ENCODE measurements around the gene TNS3.

Gene TNS3

GRCh38 chr7:47258798-47259197 lies 323.1 kb downstream of the TNS3 start:
- no peak for DNase-seq (ENCODE audit: low read depth)

GRCh38 chr7:47256016-47256415 lies 325.9 kb downstream of the TNS3 start:
- no peak for DNase-seq (ENCODE audit: low read depth)

- DNase-seq (ENCODE audit: low read depth) = no peak
Observed at GRCh38 chr7:47255441-47255840, 326.5 kb downstream of the TNS3 start.

DNA sequence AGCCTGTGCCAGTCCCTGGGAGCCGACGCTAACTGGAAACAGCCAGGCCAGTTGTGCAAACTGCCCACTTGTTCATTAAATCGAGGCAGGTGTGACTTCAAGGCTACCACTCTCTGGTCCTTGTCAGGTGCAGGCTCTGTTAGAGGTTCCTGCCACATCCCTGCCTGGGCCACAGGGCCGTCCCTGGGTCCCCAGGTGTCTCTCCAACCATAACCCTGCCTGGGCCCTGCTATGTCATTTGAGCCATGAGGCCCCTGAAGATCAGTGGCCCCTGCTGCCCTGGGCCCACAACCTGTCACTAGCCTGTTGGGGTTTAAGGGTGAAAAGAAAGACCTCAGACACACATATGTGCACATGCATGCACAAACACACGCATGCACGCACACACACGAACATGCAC lies 326.9 kb downstream of the TNS3 start:
- no peak for DNase-seq (ENCODE audit: low read depth)

DNA sequence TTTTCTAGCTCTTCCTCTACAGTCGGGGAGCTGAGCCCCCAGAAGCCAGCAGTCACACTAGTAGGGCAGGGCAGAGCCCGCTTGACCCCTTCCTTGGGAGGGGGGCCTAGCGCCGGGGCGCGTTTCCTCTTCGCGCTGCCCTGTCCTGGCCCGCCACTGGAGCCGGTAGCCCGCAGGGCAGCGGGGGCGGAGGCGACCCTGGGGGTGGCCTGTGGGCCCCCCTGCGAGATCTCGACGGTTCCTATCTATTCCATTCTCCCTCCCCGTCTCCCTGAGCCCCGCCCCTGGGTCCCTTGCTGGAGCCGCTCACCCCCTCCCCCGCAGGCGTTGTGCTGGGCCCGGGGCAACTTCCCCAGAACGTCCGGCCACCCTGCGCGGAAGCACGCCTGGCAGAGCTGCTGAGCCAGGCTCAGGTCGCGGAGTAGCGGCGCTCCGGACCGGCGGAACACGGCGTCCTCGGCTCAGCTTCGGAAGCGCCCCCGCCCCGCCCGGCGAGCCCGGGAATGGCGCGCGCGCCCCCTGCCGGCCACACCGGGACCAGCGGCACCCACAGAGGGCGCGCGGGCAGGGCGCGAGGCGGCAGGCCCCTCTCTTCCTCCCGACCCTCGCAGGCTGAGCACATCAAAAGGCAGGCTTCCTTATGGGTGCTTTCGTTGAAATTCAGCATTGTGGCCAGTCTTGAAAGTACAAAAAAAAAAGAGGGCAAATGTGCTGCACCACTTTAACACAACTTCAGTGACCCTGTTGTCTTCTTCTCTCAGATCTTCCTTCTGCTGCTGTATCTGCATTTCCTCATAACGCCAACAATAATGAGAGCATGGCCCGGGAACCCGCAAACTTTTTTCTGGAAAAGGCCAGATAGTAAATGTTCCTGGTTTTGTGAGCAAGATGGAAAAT lies 327.6 kb downstream of the TNS3 start:
- peak; percentile 49 for DNase-seq (ENCODE audit: low read depth)

GRCh38 chr7:47253650-47254080 lies 328.2 kb downstream of the TNS3 start:
- no peak for DNase-seq (ENCODE audit: low read depth)

DNA sequence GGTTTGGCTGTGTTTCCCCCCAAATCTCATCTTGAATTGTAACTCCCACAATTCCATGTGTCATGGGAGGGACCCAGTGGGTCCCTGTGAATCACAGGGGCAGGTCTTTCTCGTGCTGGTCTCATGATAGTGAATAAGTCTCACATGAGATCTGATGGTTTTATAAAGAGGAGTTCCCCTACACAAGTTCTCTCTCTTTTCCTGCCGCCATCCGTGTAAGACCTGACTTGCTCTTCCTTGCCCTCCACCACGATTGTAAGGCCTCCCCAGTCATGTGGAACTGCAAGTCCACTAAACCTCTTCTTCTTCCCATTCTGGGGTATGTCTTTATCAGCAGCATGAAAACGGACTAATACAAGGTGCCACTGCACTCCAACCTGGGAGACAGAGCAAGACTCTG lies 329.2 kb downstream of the TNS3 start:
- no peak for DNase-seq (ENCODE audit: low read depth)

GRCh38 chr7:47249361-47249760 lies 332.6 kb downstream of the TNS3 start:
- DNase-seq (ENCODE audit: low read depth) = no peak

GRCh38 chr7:47248797-47249196 lies 333.1 kb downstream of the TNS3 start:
- DNase-seq (ENCODE audit: low read depth) = no peak

DNA sequence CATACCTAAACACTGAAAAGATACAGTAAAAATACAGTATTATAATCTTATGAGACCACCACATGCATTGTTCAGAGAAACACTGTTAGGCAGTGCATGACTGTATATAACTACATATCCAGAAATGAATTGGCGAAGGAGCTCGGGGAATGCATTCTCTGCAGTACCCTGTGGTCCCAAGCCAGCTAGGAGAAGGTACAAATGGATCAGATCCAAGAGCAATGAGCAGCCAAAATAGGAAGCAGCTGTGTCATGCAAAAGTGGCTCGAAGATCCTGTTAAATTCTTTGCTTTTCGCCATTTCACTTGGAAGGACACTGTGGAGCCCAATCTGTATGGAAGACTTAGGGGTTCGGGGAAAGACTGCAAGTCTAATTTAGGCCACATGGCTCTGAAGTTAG lies 334.8 kb downstream of the TNS3 start:
- no peak for DNase-seq (ENCODE audit: low read depth)

DNA sequence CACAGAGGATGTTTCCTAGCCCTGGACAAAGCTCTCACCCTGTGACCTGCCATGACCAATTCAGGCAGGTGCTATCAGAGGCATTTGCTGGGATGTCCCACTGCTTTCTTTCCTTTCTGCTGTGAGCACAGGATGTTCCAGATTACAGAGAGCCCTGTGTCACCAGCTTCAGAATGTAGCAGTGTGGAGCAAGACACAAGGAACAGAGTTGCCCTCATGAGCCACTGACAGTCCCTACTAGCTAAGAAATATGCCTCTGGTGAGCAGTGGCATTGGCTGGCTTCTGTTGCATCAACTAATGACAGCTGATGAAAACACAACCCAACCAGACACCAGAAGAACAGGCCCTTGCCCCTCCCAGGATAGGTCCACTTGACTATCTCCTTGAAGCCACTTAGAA lies 337.2 kb downstream of the TNS3 start:
- DNase-seq (ENCODE audit: low read depth) = no peak

DNA sequence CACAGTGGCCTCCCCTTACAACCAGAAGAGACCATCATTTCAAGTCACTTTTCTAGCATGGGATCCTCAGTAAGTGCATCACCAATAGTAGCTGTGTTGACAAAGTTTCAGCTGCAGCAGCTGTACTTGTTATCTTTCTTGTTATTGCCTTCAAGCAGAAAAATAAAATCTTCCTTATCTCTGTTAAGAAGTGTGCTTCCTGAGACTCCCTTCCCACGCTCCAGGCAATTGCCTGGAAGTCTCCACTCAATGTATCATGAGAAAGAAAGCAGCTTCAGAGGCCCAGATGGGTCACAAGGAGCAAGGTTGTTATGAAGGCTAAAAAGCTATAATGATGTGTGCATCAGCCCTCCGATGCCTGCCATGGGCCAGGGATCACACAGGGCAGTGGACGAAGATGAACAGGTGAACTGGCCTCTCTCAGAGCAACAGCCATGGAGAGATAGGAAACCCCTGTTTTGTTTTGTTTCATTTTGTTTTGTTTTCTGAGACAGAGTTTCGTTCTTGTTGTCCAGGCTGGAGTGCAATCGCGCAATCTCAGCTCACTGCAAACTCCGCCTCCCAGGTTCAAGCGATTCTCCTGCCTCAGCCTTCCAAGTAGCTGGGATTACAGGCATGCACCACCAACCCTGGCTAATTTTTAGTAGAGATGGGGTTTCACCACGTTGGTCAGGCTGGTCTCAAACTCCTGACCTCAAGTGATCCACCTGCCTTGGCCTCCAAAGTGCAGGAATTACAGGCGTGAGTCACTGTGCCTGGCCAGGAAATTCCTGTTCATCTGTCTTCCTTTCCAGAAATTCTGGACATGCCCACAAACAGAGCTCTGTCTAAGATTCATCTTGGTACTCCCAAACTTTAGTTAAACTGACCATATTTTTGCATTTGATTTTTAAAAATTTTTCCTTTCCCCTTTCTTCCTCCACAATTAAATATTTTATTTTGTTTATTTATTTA lies 340.5 kb downstream of the TNS3 start:
- DNase-seq (ENCODE audit: low read depth) = no peak

DNA sequence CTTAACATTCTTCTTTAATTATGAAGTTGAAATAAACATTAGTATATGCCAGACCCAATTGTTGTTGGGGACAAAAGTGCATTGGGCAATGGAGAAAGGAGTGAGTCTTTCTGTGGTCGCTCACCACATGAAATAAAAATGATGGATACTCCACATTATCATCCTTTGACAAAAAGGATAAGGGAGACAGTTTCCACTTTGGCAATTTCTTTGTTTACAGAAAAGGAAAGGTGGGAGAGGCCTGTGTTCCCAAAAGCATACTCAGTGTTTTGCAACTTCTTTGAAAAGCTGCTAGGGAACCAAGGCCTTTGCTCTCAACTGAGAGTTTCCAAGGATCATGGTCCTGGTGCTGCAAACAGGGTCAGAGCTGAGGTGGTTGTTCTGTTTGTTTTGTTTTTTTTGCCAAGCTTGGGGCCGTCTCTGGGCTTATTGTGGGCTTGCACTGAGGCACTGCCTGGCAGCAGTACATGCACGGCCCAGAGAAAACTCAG lies 341.9 kb downstream of the TNS3 start:
- no peak for DNase-seq (ENCODE audit: low read depth)

DNA sequence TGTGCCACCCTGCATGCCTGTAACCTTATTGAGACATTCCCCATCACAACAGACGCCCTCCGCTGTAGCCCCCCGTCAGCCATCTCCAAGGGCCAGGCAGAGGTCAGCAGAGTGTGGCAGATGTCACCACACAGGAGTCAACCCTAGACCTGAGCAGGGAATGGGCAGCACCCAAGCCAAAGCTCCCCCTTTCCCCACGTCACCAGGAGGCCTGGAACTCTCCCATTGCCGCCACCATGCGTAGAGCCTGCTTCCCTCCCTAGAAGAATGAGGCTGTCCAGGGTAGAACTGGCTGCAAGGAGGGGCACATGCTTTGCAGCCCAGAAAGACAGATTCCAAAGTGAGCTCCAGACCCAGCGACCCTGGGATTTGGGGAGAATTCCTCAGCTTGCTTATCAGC lies 342.9 kb downstream of the TNS3 start:
- DNase-seq (ENCODE audit: low read depth) = no peak

GRCh38 chr7:47236480-47237129 lies 345.3 kb downstream of the TNS3 start:
- no peak for DNase-seq (ENCODE audit: low read depth)

DNA sequence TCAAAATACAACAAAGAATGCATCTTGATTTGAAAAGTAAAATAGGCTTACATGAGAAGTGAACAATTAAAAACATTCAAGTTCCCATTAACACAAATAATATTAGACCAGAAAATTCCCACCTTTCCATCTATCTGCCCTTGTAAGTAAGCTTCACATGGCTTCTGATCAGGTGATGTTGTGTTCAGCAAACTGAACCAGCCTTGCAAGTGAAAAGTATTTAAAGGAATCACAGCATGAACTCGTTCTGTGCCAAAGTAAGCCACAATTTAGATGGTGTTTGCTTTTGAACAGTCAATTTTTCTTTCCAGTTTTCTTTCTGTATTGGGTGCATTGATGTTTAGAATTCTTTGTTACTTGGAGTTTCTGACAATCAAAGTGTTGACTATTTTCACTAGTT lies 347.9 kb downstream of the TNS3 start:
- DNase-seq (ENCODE audit: low read depth) = no peak

DNA sequence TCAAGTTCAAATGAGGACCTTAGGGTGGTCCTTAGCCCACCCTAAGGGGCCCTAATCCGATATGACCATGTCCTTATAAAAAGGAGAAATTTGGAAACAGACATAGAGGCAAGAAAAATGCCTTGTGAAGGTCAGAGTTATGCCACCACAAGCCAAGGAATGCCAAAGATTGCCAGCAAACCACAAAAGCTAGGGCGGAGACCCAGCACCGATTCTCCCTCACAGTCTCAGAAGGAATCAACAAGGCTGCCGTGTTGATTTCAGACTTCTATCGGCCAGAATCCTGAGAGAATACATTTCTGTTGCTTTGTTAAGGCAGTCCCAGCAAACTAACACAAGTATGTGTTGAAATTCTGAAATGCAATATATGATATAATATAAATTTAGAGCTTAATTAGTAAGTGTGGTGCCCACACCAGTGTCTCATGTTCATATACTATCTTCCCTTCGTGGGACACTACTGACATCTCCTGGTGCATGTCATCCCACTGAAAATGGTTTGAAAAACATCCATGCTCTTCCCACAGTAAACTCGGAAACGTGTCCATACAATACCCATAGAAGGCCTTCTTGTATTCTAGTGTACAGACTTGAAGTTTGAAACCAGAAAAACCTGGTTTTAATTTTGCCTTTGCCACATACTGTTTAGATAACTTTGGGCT lies 349.0 kb downstream of the TNS3 start:
- no peak for DNase-seq (ENCODE audit: low read depth)

DNA sequence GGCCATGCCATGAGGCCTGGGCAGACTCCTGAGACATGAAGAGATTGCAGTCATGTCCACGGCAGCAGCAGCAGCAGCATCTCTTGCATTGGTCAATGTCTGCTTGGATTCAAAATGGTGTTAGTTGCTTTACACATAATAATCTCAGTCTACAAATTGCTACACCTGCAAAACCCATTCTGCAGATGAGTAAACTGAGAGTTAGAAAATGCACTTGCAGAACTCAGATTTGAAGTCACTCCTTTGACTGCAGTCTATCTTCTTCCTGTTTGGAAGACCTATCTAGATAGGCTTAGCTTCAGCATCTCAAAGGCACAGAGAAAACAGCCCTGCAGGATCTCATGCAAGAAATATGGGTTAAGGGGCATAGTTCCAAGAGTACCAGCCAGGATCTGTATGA lies 350.3 kb downstream of the TNS3 start:
- no peak for DNase-seq (ENCODE audit: low read depth)

- DNase-seq (ENCODE audit: low read depth) = no peak
Observed at GRCh38 chr7:47231032-47231431, 350.9 kb downstream of the TNS3 start.

DNA sequence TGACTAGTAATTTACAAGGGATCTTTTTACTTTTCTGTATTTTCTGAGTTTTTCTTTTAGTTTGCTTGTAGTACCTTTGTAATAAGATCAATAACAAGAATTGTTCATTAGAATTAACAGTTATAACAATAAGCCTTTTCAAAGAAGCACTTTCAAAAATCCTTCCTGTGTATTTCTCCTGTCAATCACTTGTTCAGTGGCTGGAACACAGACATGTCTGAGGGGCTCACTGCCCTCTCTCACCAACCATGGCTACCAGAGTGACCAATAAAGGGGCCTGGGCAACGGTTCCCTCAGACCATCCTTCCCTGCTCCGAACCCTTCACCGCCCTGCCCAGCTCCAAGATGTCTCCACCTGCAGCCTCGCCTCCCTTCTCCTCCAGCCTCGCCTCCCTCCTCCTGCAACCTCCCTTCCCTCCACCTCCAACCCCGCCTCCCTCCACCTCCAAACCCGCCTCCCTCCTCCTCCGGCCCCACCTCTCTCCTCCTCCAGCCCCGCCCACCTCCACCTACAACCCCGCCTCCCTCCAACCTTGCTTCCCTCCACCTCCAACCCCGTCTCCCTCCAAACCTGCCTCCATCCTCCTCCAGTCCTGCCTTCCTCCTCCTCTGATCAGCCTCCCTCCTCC lies 353.4 kb downstream of the TNS3 start:
- no peak for DNase-seq (ENCODE audit: low read depth)

GRCh38 chr7:47227762-47228177 lies 354.1 kb downstream of the TNS3 start:
- no peak for DNase-seq (ENCODE audit: low read depth)

Measured in CMK (cell line).